CD4-positive, alpha-beta T cell (primary cell): ENCODE measurements around the gene SLC22A3. TPM values are rescaled to one million over a fixed set of nuclear protein-coding genes. Genes with fewer than 3 reads are reported as not detected.

Source experiments
- ATAC-seq: fragments of 200-7000 bp; cut with Tn5 transposase; one replicate; pipeline ENCODE4 v1.10.0; 2022; ENCODE audit warnings: mild to moderate bottlenecking; ENCODE audit not compliant: poor library complexity
- CTCF ChIA-PET: fragments of 350-600 bp; sonication (Branson Sonifier 250); formaldehyde crosslinking; loops from one replicate; lab custom pipeline; 2021; ENCODE audit warnings: antibody characterized with exemption, inconsistent platforms; lab: Charles Lee
- POLR2A ChIA-PET: fragments of 350-600 bp; sonication (Branson Sonifier 250); formaldehyde crosslinking; loops from one replicate; lab custom pipeline; 2021; ENCODE audit warnings: antibody characterized with exemption, inconsistent platforms; lab: Charles Lee
- DNase-seq, 14 experiments: peaks; one replicate each; pipeline ENCODE4 v3.0.0-alpha.2; 2013 to 2020; ENCODE audit warnings: mixed read lengths in 2 of 14
- H3K27ac ChIP-seq, 2 donors: one replicate each; pipeline versions ENCODE4 v1.5.1 to v1.7.0; 2013; ENCODE audit warnings: low read length in 2 of 2, low read depth in 1 of 2, mild to moderate bottlenecking in 1 of 2
- H3K27me3 ChIP-seq, 2 experiments: 1 replicate in 1 of 2; 2 replicates in 1 of 2; pipeline versions ENCODE4 v1.6.1 to v1.7.0; 2013; ENCODE audit warnings: low read length in 2 of 2, control low read depth in 1 of 2, mild to moderate bottlenecking in 1 of 2, moderate library complexity in 1 of 2; ENCODE audit not compliant: insufficient read depth in 2 of 2, control insufficient read depth in 1 of 2
- H3K36me3 ChIP-seq: one replicate; pipeline ENCODE4 v1.6.1; 2013; ENCODE audit warnings: low read length, control low read depth; ENCODE audit not compliant: insufficient read depth
- H3K4me1 ChIP-seq: one replicate; pipeline ENCODE4 v1.6.1; 2013; ENCODE audit warnings: low read length, control low read depth; ENCODE audit not compliant: insufficient read depth
- H3K4me3 ChIP-seq: one replicate; pipeline ENCODE4 v1.5.1; 2013; ENCODE audit warnings: mild to moderate bottlenecking, low read length, moderate library complexity
- H3K9me3 ChIP-seq, 2 experiments: 1 replicate in 1 of 2; 2 replicates in 1 of 2; pipeline versions ENCODE4 v1.6.1 to v1.7.0; 2013; ENCODE audit warnings: low read length in 2 of 2, mild to moderate bottlenecking in 2 of 2, control low read depth in 1 of 2, moderate library complexity in 1 of 2; ENCODE audit not compliant: control insufficient read depth in 1 of 2, insufficient read depth in 1 of 2
- H3K27ac Mint-ChIP-seq: one replicate; pipeline ENCODE4 v1.8.0; 2020; ENCODE audit warnings: mixed read lengths
- H3K27me3 Mint-ChIP-seq: one replicate; pipeline ENCODE4 v1.8.0; 2021; ENCODE audit warnings: mixed read lengths
- H3K36me3 Mint-ChIP-seq: one replicate; pipeline ENCODE4 v1.8.0; 2021; ENCODE audit warnings: low read depth, mixed read lengths
- H3K4me1 Mint-ChIP-seq: one replicate; pipeline ENCODE4 v1.8.0; 2021; ENCODE audit warnings: low read depth, mixed read lengths
- H3K4me3 Mint-ChIP-seq: one replicate; pipeline ENCODE4 v1.8.0; 2020; ENCODE audit warnings: mild to moderate bottlenecking, mixed read lengths
- H3K9me3 Mint-ChIP-seq: one replicate; pipeline ENCODE4 v1.8.0; 2020; ENCODE audit warnings: mixed read lengths
- CTCF ChIP-seq: fragments of 200-600 bp; IDR thresholded peaks from one replicate; pipeline ENCODE4 v1.8.0; 2022; ENCODE audit warnings: antibody characterized with exemption, mild to moderate bottlenecking
- intact Hi-C, 2 experiments: fragments of 100-400 bp; cut with DNase I in 1 of 2; cut with micrococcal nuclease in 1 of 2; formaldehyde crosslinking; loops; one replicate each; pipeline versions ENCODE4 v1.15.1 to v1.9.0; 2023 to 2025; cut with DNase I, micrococcal nuclease
- total RNA-seq, 174 experiments: library from RNA in 2 of 174; stranded (reverse) in 2 of 174; gene quantifications; one replicate each; pipeline ENCODE4 v1.2.3 and lab custom pipeline; 2021 to 2026

The SLC22A3 gene
- total RNA-seq, 2 experiments from 2014 or later: not detected

GRCh38 chr6:160336200-160336599, 12.0 kb upstream of the SLC22A3 start:
- ATAC-seq: no peak
- intact Hi-C loops: no loop called here
- Histone ChIP-seq H3K36me3 (no peaks in the 10 kb centered on the region), H3K9me3 (no peaks in the 10 kb centered on the region), H3K27ac (no peak overlapping the region), H3K27me3 (peaks cover 8 to 9% of the 10 kb centered on the region in 2 experiments), H3K4me3 (no peak overlapping the region), H3K4me1 (no peaks in the 10 kb centered on the region)
- no peaks in the 10 kb centered on the region for H3K4me1 Mint-ChIP-seq
- no peaks in the 10 kb centered on the region for H3K9me3 Mint-ChIP-seq
- no peak overlapping the region for H3K4me3 Mint-ChIP-seq
- no peak for TF ChIP-seq CTCF
- H3K27ac Mint-ChIP-seq: no peak overlapping the region
- CTCF ChIA-PET: no interaction called here
- H3K27me3 Mint-ChIP-seq: peaks cover 41% of the 10 kb centered on the region
- H3K36me3 Mint-ChIP-seq: no peaks in the 10 kb centered on the region
- no peak for DNase-seq
- POLR2A ChIA-PET: no interaction called here

DNA sequence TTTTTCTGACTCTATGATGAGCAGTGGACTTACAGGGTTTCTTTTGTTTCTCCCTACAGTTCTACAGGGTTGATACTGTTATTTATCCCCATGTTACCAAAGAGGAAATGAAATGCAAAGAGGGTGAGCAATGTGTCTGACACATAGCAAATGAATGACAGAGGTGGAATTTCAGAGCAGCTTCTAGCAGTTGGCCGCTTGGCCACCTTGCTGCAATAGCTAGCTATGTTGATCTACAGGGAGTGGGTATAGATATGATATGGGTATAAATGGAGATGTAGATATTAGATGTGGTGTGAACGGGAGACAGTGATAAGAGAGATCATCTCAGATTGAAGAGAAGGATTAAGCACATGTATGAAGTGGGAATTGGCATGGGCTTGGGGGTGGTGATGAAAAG, 10.9 kb upstream of the SLC22A3 start:
- Mint-ChIP-seq H3K36me3 (no peaks in the 10 kb centered on the region), H3K4me1 (no peaks in the 10 kb centered on the region), H3K27me3 (peaks cover 41% of the 10 kb centered on the region), H3K9me3 (no peaks in the 10 kb centered on the region), H3K27ac (no peak overlapping the region), H3K4me3 (no peak overlapping the region)
- Histone ChIP-seq H3K4me3 (no peak overlapping the region), H3K27ac (no peak overlapping the region), H3K9me3 (no peaks in the 10 kb centered on the region), H3K36me3 (no peaks in the 10 kb centered on the region), H3K27me3 (peaks cover 5 to 6% of the 10 kb centered on the region in 2 experiments), H3K4me1 (no peaks in the 10 kb centered on the region)
- ChIA-PET POLR2A (no interaction called here), CTCF (no interaction called here)
- no peak for TF ChIP-seq CTCF
- ATAC-seq (no peak), DNase-seq (no peak)
- intact Hi-C loops: no loop called here

- Mint-ChIP-seq H3K4me3 (no peak overlapping the region), H3K36me3 (no peaks in the 10 kb centered on the region), H3K9me3 (no peaks in the 10 kb centered on the region), H3K27ac (no peak overlapping the region), H3K27me3 (peaks cover 37% of the 10 kb centered on the region), H3K4me1 (no peaks in the 10 kb centered on the region)
- Histone ChIP-seq H3K27ac (no peak overlapping the region), H3K4me3 (no peak overlapping the region), H3K27me3 (peaks cover 3 to 5% of the 10 kb centered on the region in 2 experiments), H3K9me3 (no peaks in the 10 kb centered on the region), H3K36me3 (no peaks in the 10 kb centered on the region), H3K4me1 (no peaks in the 10 kb centered on the region)
- no peak for TF ChIP-seq CTCF
- ChIA-PET CTCF (no interaction called here), POLR2A (no interaction called here)
- ATAC-seq (no peak), DNase-seq (no peak)
- intact Hi-C loops: no loop called here
Observed at GRCh38 chr6:160337991-160338390, 10.2 kb upstream of the SLC22A3 start.
